GM21423 (cell line): ENCODE measurements around the gene LRRC8D.

Experiments used
- ATAC-seq: cut with Tn5 transposase; IDR thresholded peaks from one replicate; pipeline ENCODE4 v1.9.1; 2021; ENCODE audit warnings: mild to moderate bottlenecking, moderate library complexity; ENCODE audit not compliant: unreplicated experiment

The LRRC8D gene

GRCh38 chr1:89832496-89833127 is 11.8 kb downstream of the LRRC8D start:
- ATAC-seq: no peak

GRCh38 chr1:89833183-89834082 is 12.6 kb downstream of the LRRC8D start:
- ATAC-seq: no peak

GRCh38 chr1:89834083-89834704 is 13.4 kb downstream of the LRRC8D start:
- no peak for ATAC-seq

- no peak for ATAC-seq
Measured at GRCh38 chr1:89836252-89837035, 15.6 kb downstream of the LRRC8D start.

GRCh38 chr1:89837036-89837481 is 16.2 kb downstream of the LRRC8D start:
- no peak for ATAC-seq

GRCh38 chr1:89837510-89837909 is 16.7 kb downstream of the LRRC8D start:
- no peak for ATAC-seq

GRCh38 chr1:89839516-89839915 is 18.7 kb downstream of the LRRC8D start:
- no peak for ATAC-seq

- ATAC-seq: no peak
Measured at GRCh38 chr1:89841507-89841906, 20.7 kb downstream of the LRRC8D start.

GRCh38 chr1:89842567-89843272 is 21.9 kb downstream of the LRRC8D start:
- ATAC-seq: peak; percentile 32

- ATAC-seq: peak; percentile 88
Measured at GRCh38 chr1:89843273-89844130, 22.7 kb downstream of the LRRC8D start.

GRCh38 chr1:89844241-89844807 is 23.5 kb downstream of the LRRC8D start:
- ATAC-seq: no peak

- no peak for ATAC-seq
Measured at GRCh38 chr1:89844860-89845259, 24.0 kb downstream of the LRRC8D start.

- ATAC-seq: no peak
Measured at GRCh38 chr1:89847191-89847729, 26.4 kb downstream of the LRRC8D start.

- no peak for ATAC-seq
Measured at GRCh38 chr1:89850844-89851415, 30.1 kb downstream of the LRRC8D start.

GRCh38 chr1:89854140-89854539 is 33.3 kb downstream of the LRRC8D start:
- ATAC-seq: no peak

- peak; percentile 76 for ATAC-seq
Measured at GRCh38 chr1:89855413-89856123, 34.7 kb downstream of the LRRC8D start.

- ATAC-seq: no peak
Measured at GRCh38 chr1:89863165-89863830, 42.5 kb downstream of the LRRC8D start.
